ENCODE results near the gene PTPN2.
"Not testable (repeated sequence)": the region's sequence is repeated elsewhere in the genome, so short reads cannot be mapped to it uniquely, and the experiment has no call there.

Gene PTPN2

DNA sequence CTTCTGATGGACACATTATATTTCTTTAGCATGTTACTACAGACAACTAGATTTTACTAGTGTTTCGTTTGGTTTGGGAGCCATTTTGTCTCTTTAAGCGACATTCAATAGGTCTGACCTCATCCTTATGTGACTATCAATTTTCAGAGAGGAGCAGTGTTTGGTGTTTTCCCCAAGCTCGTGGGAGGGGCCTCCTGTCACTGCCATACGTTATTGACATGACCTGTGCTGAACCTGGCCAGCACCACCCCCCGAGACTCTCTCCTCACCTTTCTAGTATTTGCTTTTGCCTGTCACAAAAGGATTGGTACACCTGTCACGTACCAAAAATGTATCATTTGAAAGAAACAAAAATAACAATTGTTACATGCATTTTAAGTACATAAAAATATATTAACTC, 111.9 kb downstream of the PTPN2 start:
- DNase-seq (ENCODE audit: low read depth), result no peak

DNA sequence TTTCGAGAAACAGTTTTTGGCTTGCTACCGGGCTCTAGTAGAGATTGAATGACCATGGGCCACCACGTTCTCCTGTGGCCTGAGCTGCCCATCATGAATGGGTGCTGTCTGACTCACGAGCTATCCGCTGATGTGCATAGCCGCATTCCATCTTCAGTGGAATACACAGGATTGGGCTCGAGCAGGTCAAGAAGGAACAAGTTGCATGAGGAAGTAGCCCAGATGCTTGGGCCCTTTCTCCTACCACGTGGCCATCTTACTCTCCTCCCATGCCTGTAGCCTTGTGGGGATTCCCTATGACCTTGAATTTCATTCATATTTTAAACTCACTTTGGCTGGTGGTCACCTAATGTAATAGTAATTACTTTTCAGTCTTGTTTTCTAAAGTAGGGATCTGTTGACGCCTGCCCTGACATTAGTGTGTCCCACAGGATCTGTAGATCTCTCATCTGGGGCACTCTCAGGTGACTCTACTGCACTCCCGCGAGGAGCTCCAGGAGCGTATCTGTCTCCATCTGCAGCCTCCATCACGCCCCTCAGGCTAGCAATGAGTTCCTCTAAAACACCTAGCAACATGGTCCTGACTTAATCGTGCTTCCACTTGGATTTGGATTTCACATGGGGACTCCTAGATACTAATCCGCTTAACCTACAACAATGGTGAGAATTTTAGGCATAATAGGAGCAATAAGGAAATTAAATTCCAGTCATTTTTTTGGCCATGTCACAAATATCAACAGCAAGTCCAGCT, 113.4 kb downstream of the PTPN2 start:
- no peak for DNase-seq (ENCODE audit: low read depth)

DNA sequence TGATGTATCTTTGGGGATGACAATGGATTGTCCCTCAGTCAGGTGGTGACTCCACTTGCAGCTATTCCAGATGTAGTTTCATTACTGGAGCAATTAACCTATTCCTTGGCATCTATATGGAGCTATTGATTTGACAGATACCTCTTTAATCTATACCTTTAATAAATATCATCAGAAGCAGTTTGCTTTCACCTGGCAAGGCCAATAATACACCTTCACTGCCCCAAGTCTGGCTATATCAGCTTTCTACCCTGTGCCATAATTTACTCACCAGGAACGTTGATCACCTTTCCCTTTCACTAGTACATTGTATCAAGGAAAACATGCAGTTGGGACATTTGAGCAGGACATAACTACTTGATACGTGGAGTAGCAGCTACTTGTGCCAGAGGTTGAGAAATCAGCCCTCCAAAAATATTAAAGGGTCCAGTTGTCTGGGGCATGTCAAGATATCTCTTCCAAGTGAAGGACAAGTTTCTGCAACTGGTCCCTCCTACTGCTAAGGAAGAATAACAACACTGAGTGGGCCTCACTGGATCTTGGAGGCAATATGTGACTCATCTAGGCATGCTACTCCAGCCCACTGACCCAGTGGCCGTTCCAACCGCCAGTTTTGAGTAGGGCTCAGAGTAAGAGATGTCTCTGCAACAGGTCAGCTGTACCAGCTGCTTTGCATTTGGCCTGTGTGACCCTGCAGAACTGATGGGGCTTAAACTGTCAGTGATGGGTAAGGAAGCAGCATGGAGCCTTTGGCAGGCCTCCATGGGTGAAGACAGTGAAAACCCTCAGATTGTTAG, 114.2 kb downstream of the PTPN2 start:
- no peak for DNase-seq (ENCODE audit: low read depth)

DNA sequence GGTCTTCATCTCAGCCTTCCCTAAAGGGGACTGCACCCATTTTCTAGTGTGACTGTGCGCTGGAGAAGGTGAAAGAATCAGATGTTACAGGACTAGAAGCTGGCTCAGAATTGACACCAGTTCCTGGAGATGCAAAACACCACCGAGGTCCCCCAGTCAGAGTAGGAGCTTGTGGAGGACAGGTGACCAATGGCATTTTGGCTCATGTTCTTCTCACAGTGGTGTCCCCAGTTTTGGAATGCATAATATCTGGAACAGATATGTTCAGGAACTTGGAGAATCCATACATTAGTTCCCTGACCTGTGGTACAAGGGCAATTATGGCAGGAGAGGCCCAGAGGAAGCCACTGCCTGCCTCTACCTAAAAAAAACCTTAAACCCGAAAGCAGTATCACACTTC, 114.9 kb downstream of the PTPN2 start:
- DNase-seq (ENCODE audit: low read depth), result no peak

DNA sequence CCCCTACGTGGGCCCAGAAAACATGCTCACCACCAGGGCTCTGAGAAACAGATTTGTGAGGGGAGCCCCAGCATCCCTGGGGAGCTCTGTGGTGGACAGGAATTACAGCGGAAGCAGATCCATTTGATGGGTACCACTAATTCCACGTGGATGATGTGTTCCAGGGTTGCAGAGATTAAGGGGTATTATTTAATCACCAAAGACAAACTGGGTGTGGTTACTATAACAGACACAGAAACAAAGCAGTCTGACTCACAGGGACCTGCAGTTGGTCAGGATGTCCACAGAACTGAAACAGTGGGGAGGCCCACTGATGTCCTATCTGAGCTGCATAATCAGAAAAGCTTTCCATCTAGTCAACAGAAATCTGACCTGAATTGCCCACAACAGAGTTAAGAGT, 115.4 kb downstream of the PTPN2 start:
- no peak for DNase-seq (ENCODE audit: low read depth)

GRCh38 chr18:12767580-12768155, 116.4 kb downstream of the PTPN2 start:
- DNase-seq (ENCODE audit: low read depth), result no peak

GRCh38 chr18:12766986-12767433, 117.0 kb downstream of the PTPN2 start:
- no peak for DNase-seq (ENCODE audit: low read depth)

DNA sequence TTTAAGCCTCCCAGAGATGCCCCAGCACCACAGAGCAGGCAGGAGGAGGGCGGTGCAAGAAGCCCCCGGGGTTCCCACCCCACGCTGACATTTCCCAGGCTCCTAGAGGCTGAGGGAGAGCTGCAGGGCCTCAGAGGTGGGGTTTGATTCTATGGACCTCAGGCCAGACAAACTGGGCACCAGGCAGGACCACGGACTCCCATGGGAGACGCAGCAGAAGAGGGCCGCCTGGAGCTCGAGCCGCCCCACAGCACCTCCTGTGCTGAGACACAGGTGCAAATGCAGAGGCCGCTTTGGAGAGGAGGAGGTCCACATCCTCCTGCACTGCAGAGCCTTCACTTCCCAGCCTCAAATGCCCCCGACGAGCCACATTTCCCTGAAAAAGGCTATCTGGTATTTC, 118.5 kb downstream of the PTPN2 start:
- no peak for DNase-seq (ENCODE audit: low read depth)

GRCh38 chr18:12765126-12765525, 118.9 kb downstream of the PTPN2 start:
- DNase-seq (ENCODE audit: low read depth), result no peak

GRCh38 chr18:12758566-12758965, 125.5 kb downstream of the PTPN2 start:
- DNase-seq (ENCODE audit: low read depth), result not testable (repeated sequence)

- DNase-seq (ENCODE audit: low read depth), result not testable (repeated sequence)
These were observed 127.3 kb downstream of the PTPN2 start for GRCh38 chr18:12756619-12757239.

GRCh38 chr18:12755606-12756005, 128.4 kb downstream of the PTPN2 start:
- DNase-seq (ENCODE audit: low read depth), result not testable (repeated sequence)

DNA sequence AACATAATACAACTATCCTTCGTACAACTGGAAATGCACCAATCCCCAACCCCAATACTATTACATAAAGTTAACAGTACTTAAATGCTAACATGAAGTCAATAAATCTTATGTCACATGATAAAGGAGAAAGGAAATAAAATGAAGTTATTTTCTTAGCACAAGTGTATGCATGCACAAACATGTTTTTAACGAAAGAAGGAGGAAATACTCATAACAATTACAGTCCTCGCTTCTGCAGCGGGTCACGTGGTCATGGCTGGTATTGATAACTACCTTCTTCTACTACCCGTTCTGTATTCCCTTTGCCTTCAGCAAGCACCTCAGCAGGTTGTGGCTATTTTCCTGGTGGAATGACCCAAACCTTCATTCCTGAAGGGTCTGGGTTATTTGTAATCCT, 129.5 kb downstream of the PTPN2 start:
- DNase-seq (ENCODE audit: low read depth), result no peak

DNA sequence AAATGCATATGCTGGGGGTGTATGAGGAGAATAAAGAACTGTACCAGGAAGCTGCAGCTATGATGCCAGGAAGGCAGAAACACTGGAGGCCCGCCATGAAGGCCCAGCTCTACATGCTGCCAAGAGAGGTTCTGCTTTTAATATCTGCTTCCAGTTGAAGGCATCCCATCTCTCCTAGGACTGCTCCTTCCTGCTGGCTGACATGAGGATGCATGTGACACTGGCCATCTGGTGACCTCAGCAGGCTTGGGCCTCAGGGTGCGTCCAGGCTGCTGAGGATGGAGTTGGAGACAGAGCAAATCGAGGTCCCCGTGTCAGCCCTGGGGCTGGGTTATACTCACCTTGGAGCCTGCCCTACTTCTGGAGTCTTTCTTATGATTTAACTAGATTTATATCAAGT, 132.1 kb downstream of the PTPN2 start:
- DNase-seq (ENCODE audit: low read depth), result no peak

GRCh38 chr18:12751503-12751884, 132.5 kb downstream of the PTPN2 start:
- DNase-seq (ENCODE audit: low read depth), result no peak

GRCh38 chr18:12750715-12751502, 133.1 kb downstream of the PTPN2 start:
- no peak for DNase-seq (ENCODE audit: low read depth)

GRCh38 chr18:12750076-12750714, 133.8 kb downstream of the PTPN2 start:
- peak; percentile 33 for DNase-seq (ENCODE audit: low read depth)

- no peak for DNase-seq (ENCODE audit: low read depth)
These were observed 134.9 kb downstream of the PTPN2 start for GRCh38 chr18:12749121-12749520.

DNA sequence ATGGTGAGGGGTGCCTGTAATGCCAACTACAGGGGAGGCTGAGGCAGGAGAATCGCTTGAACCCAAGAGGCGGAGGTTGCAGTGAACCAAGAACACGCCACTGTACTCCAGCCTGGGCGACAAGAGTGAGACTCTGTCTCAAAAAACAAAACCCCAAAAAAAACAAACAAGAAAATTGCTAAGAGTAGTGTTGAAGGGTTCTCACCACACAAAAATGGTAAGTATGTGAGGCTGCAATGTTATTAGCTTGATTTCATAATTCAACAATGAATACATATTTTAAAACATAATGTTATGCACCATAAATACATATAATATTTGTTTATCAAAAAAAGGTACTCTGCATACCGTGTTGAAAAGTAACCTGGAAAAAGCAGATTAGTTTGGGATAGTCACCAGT, 135.4 kb downstream of the PTPN2 start:
- peak; percentile 33 for DNase-seq (ENCODE audit: low read depth)

- DNase-seq (ENCODE audit: low read depth), result no peak
These were observed 136.3 kb downstream of the PTPN2 start for GRCh38 chr18:12747530-12748315.
